T-helper 2 cell (primary cell): ENCODE measurements around the gene H3-3A.
A peak's percentile ranks its signal among the peaks of the same experiment; 100 is the strongest.
"Not testable (repeated sequence)": the region's sequence is repeated elsewhere in the genome, so short reads cannot be mapped to it uniquely, and the experiment has no call there.

Source experiments
- DNase-seq, 5 experiments: peaks; one replicate each; pipeline versions ENCODE4 v3.0.0 to v3.0.0-alpha.2; 2012 to 2022

H3-3A gene

GRCh38 chr1:226085675-226086285 is 23.3 kb downstream of the H3-3A start:
- no peak for DNase-seq

DNA sequence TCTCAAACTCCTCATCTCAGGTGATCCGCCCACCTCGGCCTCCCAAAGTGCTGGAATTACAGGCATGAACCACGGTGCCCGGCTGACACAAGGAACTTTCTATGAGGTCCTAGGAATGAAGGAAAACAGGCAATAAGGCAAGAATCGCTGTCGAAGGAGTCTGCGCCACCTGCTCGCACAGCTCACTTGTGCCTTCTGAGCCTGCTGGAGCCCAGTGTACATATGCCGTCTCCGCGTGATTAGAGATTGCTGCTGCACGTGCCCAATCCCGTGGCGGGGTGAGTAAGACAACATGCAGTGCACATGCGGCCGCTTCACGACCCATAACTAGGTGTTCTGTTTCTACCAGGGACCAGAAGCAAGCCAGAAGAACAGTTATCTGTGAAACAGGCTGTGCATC is 24.3 kb downstream of the H3-3A start:
- DNase-seq, result no peak

DNA sequence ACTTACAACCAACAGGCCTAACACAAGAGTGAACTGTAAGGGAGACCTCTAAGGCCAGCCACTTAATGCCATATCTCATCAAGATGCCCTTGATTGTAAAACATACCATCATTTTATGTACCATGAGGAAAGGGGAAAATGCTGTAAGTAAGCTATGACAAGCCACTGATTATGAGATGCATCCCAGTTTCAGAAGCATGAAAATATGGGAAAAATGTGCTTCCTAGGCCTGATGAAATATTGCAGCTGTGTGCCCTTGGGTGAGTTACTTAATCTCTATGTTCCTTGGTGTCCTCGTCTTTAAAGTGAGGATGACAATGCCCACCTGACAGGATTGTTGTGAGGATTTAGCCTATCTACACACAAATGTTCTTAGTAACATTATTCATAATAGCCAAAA is 28.9 kb downstream of the H3-3A start:
- no peak for DNase-seq

DNA sequence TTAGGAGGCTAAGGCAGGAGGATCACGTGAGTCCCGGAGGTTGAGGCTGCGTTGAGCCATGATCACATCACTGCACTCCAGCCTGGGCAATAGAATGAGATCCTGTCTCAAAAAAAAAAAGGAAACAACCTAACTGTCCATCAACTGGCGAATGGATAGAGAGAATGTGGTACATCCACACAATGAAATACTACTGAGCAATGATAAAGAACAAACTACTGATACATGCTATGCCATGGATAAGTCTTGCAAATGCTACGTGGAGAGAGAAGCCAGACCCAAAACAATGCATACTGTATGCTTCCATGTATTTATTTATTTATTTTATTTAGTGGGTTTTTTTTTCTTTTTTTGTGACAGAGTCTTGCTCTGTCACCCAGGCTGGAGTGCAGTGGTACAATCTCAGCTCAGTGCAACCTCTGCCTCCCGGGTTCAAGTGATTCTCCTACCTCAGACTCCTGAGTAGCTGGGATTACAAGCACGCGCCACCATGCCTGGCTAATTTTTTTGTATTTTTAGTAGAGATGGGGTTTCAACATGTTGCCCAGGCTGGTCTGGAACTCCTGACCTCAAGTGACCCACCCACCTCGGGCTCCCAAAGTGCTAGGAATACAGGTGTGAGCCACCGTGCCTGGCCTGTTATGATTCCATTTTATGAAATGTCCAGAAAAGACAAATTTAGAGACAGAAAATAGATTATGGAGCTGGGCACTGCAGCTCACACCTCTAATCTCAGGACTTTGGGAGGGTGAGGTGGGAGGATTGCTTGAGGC is 29.7 kb downstream of the H3-3A start:
- DNase-seq, result not testable (repeated sequence)

DNA sequence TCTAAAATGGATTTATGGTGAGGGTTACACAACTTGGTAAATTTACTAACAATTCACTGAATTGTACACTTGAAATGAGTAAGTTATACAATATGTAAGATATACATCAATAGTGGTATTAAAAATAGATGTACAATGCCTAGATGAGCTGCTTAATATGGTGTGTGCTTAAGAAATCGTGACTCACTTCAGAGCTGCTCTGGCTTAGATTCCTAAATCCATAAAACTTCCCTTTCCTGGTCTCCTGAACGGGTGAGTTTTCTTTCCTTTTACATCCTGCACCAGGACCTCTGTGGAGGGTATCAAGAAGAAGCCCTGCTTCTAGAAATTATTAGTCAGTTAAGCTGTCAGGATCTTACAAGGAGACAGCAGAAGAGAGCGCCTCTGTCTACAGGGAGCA is 30.4 kb downstream of the H3-3A start:
- DNase-seq, result no peak

DNA sequence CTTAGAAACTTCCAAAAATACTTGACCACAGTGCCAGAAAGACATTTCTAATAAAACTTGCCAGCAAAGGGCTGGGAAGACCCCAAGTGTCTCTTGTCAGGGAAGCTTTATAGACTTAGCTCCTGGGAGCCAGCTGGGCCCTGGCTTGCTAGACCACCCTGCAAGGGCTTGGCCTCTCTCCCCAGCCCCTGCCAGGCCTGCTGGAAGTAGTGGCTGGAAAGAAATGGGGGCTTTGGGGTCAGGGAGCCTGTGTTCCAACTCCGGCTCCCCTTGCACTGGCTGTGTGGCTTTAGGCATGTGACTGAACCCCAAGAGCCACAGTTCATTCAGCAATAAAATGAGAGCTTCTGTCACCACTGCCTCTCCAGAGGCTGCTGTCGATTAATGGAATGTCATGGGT is 31.1 kb downstream of the H3-3A start:
- no peak for DNase-seq

GRCh38 chr1:226094451-226094850 is 31.9 kb downstream of the H3-3A start:
- DNase-seq, result no peak

GRCh38 chr1:226095286-226095685 is 32.8 kb downstream of the H3-3A start:
- no peak for DNase-seq

GRCh38 chr1:226097866-226098625 is 35.5 kb downstream of the H3-3A start:
- no peak for DNase-seq

DNA sequence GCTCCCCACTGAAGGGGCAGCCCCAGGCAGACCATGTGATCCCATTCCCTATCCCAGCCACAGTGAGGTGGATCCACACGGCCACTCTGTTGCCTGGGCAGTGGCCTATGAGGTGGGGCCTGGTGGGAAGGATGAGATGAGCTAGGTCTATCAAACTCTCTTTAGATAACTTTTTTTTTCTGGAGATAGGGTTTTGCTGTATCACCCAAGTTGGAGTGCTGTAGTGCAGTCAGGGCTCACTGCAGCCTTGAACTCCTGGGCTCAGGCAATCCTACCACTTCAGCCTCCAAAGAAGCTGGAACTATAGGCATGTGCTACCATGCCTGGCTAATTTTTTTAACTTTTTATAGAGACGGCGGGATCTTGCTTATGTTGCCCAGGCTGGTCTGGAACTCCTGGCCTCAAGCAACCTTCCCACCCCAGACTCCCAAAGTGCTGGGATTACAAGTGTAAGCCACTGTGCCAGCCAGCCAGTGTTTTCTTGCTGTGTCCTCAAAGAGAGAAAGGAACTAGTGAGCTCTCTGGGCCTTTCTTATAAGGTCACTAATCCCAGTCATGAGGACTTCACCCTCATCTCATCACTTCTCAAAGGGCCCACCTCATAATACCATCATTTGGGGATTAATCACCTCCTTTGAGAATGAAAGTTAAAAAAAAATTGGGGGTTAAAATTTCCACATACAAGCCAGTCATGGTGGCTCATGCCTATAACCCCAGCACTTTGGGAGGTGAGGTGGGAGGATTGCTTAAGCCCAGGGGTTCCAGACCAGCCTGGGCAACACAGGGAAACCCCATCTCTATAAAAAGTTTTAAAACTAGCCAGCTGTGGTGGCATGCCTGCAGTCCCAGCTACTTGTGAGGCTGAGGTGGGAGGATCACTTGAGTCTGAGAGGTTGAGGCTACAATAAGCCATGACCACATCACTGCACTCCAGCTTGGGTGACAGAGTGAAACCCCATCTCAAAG is 36.6 kb downstream of the H3-3A start:
- DNase-seq, result no peak

GRCh38 chr1:226100436-226101391 is 38.2 kb downstream of the H3-3A start:
- peak in 2 of 5 experiments; percentile 32 to 35 for DNase-seq

DNA sequence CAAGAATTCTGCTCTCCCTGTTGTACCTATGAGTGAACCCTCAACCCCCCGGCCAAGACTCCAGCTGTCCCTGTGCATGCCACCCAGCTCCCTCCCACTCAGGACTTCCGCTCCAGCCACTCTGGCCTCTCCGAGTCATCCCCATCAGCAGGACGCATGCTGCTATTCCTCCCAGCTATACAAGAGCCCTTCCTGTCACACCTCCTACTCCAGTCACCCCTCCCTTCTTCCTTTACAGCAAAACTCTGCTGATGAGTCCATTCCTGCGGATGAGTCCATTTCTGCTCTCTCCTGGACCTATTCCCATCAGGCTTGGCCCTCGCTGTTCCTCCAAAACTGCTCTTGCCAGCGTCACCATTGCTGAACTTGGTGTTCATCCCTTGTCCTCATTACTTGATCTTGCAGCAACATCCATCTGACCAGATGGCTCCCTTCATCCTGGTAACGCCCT is 42.2 kb downstream of the H3-3A start:
- no peak for DNase-seq

DNA sequence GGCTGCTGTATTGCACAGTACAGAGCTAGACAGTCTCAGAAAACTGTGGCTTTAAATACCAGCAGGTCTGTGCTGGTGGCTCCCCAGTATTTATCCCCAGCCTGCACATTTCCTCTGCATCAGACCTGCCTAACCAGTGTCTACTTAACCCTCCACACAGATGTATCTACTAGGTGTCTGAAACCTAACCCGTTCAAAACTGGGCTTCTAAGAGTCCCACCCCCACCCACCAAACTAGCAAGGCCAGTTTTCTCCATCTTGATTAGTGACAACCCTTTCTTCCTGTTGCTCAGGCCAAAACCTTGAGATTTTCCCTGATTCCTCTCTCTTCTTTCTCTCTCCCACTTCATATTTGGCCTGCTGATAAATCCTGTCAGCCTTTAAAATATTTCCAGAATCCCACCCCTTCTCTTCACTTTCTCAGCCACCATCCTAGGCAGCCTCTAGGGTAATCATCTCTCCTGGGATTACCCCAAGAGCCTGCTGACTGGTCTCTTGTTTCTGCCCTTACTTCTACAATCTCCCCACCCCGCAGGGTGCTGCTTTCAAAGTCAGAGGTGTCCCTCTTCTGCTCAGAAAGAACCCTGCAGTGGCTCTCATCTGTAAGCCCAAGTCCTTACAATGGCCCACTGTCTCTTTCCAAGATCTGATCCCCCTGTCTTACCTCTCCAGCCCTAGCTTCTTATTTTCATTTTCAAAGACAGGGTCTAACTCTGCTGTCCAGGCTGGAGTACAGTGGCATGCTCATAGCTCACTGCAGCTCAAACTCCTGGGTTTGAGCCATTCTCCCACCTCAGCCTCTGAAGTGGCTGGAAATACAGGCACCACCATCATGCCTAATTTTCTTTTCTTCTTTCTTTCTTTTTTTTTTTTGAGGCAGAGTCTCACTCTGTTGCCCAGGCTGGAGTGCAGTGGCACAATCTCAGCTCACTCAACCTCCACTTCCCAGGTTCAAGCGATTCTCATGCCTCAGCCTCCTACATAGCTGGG is 45.2 kb downstream of the H3-3A start:
- no peak for DNase-seq

- no peak for DNase-seq
These were observed 46.7 kb downstream of the H3-3A start for GRCh38 chr1:226108935-226109828.

DNA sequence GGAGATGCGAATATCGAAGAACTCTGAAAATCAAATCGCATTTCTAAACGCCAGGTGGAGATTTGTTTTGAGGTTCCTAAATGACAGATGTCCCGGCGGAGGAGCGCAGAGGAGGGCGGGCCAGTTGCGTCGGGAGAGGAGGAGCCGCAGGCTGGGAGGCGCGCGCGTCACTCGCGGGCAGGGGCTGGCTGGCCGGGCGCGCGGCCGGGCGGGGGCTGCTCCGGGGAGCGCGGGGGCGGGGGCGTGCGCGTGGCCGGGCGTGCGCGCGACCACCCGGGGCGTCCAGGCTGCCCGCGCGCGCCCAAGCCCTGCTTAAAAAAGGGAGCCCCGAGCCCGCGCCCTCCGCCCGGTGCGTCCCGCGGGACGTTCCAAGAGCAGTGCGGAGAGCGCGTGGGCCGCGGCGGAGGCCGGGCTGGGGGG is 47.3 kb downstream of the H3-3A start:
- peak; percentile 42 to 91 (median 62) for DNase-seq

DNA sequence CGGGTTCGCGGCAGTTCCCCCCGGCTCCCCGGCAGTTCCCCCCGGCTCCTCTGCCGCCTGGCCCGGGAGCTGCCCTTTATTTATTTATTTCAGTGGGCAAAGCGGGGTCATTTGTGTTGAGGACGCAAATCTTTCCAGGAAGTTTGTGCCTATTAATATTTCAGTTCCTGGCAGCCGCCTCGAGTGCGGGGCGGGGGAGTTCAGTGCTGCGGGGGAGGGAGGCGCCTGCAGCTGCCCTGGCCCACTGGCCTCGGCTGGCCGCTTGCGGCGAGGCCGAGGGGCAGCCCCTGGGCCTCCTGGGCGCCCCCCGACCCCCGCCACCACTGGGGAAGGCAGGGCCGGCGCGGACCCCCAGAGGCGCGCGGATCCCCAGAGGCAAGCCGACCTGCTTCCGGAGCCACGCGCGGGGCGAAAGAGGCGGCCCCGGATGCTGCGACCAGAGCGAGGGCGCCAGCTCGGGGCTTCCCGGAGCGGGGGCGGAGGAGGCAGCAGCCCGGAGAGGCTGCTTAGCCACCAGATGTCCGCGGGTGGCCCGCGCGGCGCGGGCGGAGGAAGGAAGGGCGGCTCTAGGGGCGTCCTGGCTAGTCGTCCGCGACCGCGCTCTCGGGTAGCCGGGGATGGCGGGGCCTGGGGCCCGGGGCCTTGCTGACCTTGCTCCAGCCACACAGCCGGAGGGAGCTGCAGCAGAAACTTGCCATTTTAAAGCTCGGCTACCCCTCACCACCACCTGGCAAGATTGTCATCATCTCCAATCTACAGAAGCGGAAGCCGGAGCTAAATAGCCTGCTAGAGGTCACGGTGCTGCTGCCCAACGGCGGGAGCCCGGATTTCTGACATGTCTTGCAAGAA is 48.0 kb downstream of the H3-3A start:
- peak in 4 of 5 experiments; percentile 22 to 67 (median 46) for DNase-seq

GRCh38 chr1:226111098-226111882 is 48.8 kb downstream of the H3-3A start:
- no peak for DNase-seq
